Activated naive CD4-positive, alpha-beta T cell treated with anti-CD3 and anti-CD28 coated beads, Interleukin-2, amount 50 U/mL, for 72 hours (primary cell): Measurements from ENCODE around the gene CACNG6. TPM values are rescaled to one million over a fixed set of nuclear protein-coding genes. Genes with fewer than 3 reads are reported as not detected.
"Not testable (repeated sequence)": the region's sequence is repeated elsewhere in the genome, so short reads cannot be mapped to it uniquely, and the experiment has no call there.

Source experiments
- ATAC-seq, 2 donors: fragments of 150-1000 bp; cut with Tn5 transposase; 2 replicates each; pipeline ENCODE4 v1.10.0; 2021; ENCODE audit warnings: mild to moderate bottlenecking in 2 of 2, moderate library complexity in 2 of 2
- DNase-seq, 2 donors: peaks; one replicate each; pipeline ENCODE4 v3.0.0; 2021 to 2022; ENCODE audit warnings: low spot score in 2 of 2
- H3K27ac Mint-ChIP-seq, 2 donors: one replicate each; pipeline ENCODE4 v1.8.0; 2022; ENCODE audit warnings: mild to moderate bottlenecking in 2 of 2, mixed read lengths in 2 of 2
- H3K36me3 Mint-ChIP-seq, 2 donors: one replicate each; pipeline ENCODE4 v1.8.0; 2022; ENCODE audit warnings: mixed read lengths in 2 of 2
- H3K9me3 Mint-ChIP-seq, 2 donors: one replicate each; pipeline ENCODE4 v1.8.0; 2022; ENCODE audit warnings: mixed read lengths in 2 of 2
- total RNA-seq, 2 donors: library from RNA; stranded (reverse); gene quantifications; one replicate each; pipeline ENCODE4 v1.2.3, GENCODE V29; 2022

Gene CACNG6
- total RNA-seq = not detected

GRCh38 chr19:53991224-53992113 lies at the start of gene CACNG6:
Gene CACNG6 (plus strand): TSS chr19:53991637. CDS start chr19:53992878, 1,241 bp downstream.
- Mint-ChIP-seq H3K9me3 (no peaks in the 10 kb centered on the region), H3K27ac (no peak within 1 kb of the TSS), H3K36me3 (no peaks in the 10 kb centered on the region)
- ATAC-seq = no peak
- no peak for DNase-seq

GRCh38 chr19:53942001-53942786 lies 49.2 kb upstream of the CACNG6 start:
- Mint-ChIP-seq H3K36me3 (peaks cover 0 to 7% of the 10 kb centered on the region in 2 donors), H3K9me3 (no peaks in the 10 kb centered on the region), H3K27ac (no peak overlapping the region)
- ATAC-seq (peak in 1 of 2 donors; percentile 32), DNase-seq (peak in 1 of 2 donors; percentile 18)

- Mint-ChIP-seq H3K27ac (no peak overlapping the region), H3K36me3 (peaks cover 0 to 7% of the 10 kb centered on the region in 2 donors), H3K9me3 (no peaks in the 10 kb centered on the region)
- ATAC-seq (no peak), DNase-seq (no peak)
These were observed 47.0 kb upstream of the CACNG6 start for GRCh38 chr19:53944416-53944815.

GRCh38 chr19:53944933-53945332 lies 46.5 kb upstream of the CACNG6 start:
- ATAC-seq = no peak
- H3K9me3 Mint-ChIP-seq = no peaks in the 10 kb centered on the region

GRCh38 chr19:53945441-53945840 lies 46.0 kb upstream of the CACNG6 start:
- Mint-ChIP-seq H3K27ac (no peak overlapping the region), H3K9me3 (no peaks in the 10 kb centered on the region), H3K36me3 (peaks cover 0 to 7% of the 10 kb centered on the region in 2 donors)
- DNase-seq (no peak), ATAC-seq (no peak)

More at GRCh38 chr19:53944933-53945332, 46.5 kb upstream of the CACNG6 start:
- no peak overlapping the region for H3K27ac Mint-ChIP-seq
- H3K36me3 Mint-ChIP-seq = peaks cover 0 to 7% of the 10 kb centered on the region in 2 donors
- no peak for DNase-seq

GRCh38 chr19:53945998-53946397 lies 45.4 kb upstream of the CACNG6 start:
- ATAC-seq (no peak), DNase-seq (no peak)
- Mint-ChIP-seq H3K36me3 (peaks cover 0 to 7% of the 10 kb centered on the region in 2 donors), H3K27ac (no peak overlapping the region), H3K9me3 (no peaks in the 10 kb centered on the region)

- DNase-seq (no peak), ATAC-seq (no peak)
- Mint-ChIP-seq H3K27ac (no peak overlapping the region), H3K36me3 (peaks cover 0 to 3% of the 10 kb centered on the region in 2 donors), H3K9me3 (no peaks in the 10 kb centered on the region)
These were observed 43.8 kb upstream of the CACNG6 start for GRCh38 chr19:53947624-53948023.

GRCh38 chr19:53948611-53949010 lies 42.8 kb upstream of the CACNG6 start:
- ATAC-seq, H3K9me3 Mint-ChIP-seq, DNase-seq, H3K27ac Mint-ChIP-seq, H3K36me3 Mint-ChIP-seq: not testable (repeated sequence)

GRCh38 chr19:53951436-53951835 lies 40.0 kb upstream of the CACNG6 start:
- no peak overlapping the region for H3K27ac Mint-ChIP-seq
- no peaks in the 10 kb centered on the region for H3K36me3 Mint-ChIP-seq
- DNase-seq (no peak), ATAC-seq (no peak)
- H3K9me3 Mint-ChIP-seq = no peaks in the 10 kb centered on the region

- no peak for ATAC-seq
- H3K36me3 Mint-ChIP-seq = no peaks in the 10 kb centered on the region
- DNase-seq = no peak
- H3K27ac Mint-ChIP-seq = no peak overlapping the region
- H3K9me3 Mint-ChIP-seq = no peaks in the 10 kb centered on the region
These were observed 39.5 kb upstream of the CACNG6 start for GRCh38 chr19:53951947-53952346.

- Mint-ChIP-seq H3K36me3 (no peaks in the 10 kb centered on the region), H3K9me3 (no peaks in the 10 kb centered on the region), H3K27ac (no peak overlapping the region)
- ATAC-seq (no peak), DNase-seq (no peak)
These were observed 38.1 kb upstream of the CACNG6 start for GRCh38 chr19:53953383-53953782.

GRCh38 chr19:53957448-53958167 lies 33.8 kb upstream of the CACNG6 start:
- Mint-ChIP-seq H3K9me3 (no peaks in the 10 kb centered on the region), H3K36me3 (peaks cover 0 to 5% of the 10 kb centered on the region in 2 donors), H3K27ac (no peak overlapping the region)
- ATAC-seq = no peak
- DNase-seq = no peak

GRCh38 chr19:53958168-53958571 lies 33.3 kb upstream of the CACNG6 start:
- Mint-ChIP-seq H3K36me3 (peaks cover 0 to 5% of the 10 kb centered on the region in 2 donors), H3K9me3 (no peaks in the 10 kb centered on the region), H3K27ac (no peak overlapping the region)
- no peak for DNase-seq
- no peak for ATAC-seq

GRCh38 chr19:53958823-53959757 lies 32.3 kb upstream of the CACNG6 start:
- H3K27ac Mint-ChIP-seq = no peak overlapping the region
- no peak for ATAC-seq
- H3K36me3 Mint-ChIP-seq = peaks cover 0 to 5% of the 10 kb centered on the region in 2 donors
- no peaks in the 10 kb centered on the region for H3K9me3 Mint-ChIP-seq
- DNase-seq = no peak

GRCh38 chr19:53960187-53960586 lies 31.2 kb upstream of the CACNG6 start:
- Mint-ChIP-seq H3K27ac (no peak overlapping the region), H3K36me3 (peaks cover 0 to 5% of the 10 kb centered on the region in 2 donors), H3K9me3 (no peaks in the 10 kb centered on the region)
- ATAC-seq (no peak), DNase-seq (no peak)

GRCh38 chr19:53960886-53961285 lies 30.6 kb upstream of the CACNG6 start:
- H3K9me3 Mint-ChIP-seq = no peaks in the 10 kb centered on the region
- H3K27ac Mint-ChIP-seq = no peak overlapping the region
- ATAC-seq (no peak), DNase-seq (no peak)
- H3K36me3 Mint-ChIP-seq = peaks cover 0 to 5% of the 10 kb centered on the region in 2 donors
